Endothelial cell of umbilical vein (primary cell): ENCODE measurements around the gene TBC1D16.

ENCODE experiments used
- CTCF ChIP-seq, 2 donors: IDR thresholded peaks; 1 replicate in 1 of 2; 2 replicates in 1 of 2; pipeline ENCODE4 v1.5.1; 2011; ENCODE audit warnings: low read length in 2 of 2, mild to moderate bottlenecking in 2 of 2, moderate library complexity in 2 of 2, control low read depth in 1 of 2, inconsistent platforms in 1 of 2, low read depth in 1 of 2; ENCODE audit not compliant: insufficient read depth in 1 of 2; ENCODE audit errors: extremely low read depth in 1 of 2
- FOS ChIP-seq: IDR thresholded peaks from 2 replicates; pipeline ENCODE4 v1.6.1; 2011; ENCODE audit warnings: mild to moderate bottlenecking, low read length, moderate library complexity, borderline replicate concordance; ENCODE audit not compliant: insufficient read depth
- POLR2AphosphoS5 ChIP-seq: IDR thresholded peaks from 2 replicates; pipeline ENCODE4 v1.6.1; 2012; ENCODE audit warnings: low read depth, mild to moderate bottlenecking, control low read depth, low read length, moderate library complexity; ENCODE audit not compliant: insufficient read depth

GRCh38 chr17:79922116-79922601 lies 113.5 kb downstream of the TBC1D16 start:
- TF ChIP-seq POLR2AphosphoS5, result no peak
- TF ChIP-seq CTCF (IDR thresholded peaks at IDR 0.05; ENCODE audit: extremely low read depth in 1 of 2, insufficient read depth in 1 of 2, low read depth in 1 of 2, low read length in 2 of 2), result no peak
- no peak for TF ChIP-seq FOS
